GM12878 (cell line): Measurements from ENCODE around the gene PLEKHH1. TPM values are rescaled to one million over a fixed set of nuclear protein-coding genes. Genes with fewer than 3 reads are reported as not detected.

ENCODE experiments used
- ATAC-seq: fragments of 200-7000 bp; cut with Tn5 transposase; 3 replicates; pipeline ENCODE4 v1.9.1; 2020; ENCODE audit warnings: mild to moderate bottlenecking, moderate library complexity
- BruUV-seq: library from RNA; stranded (reverse); fragments of 400-500 nt; replicated peaks from 2 replicates; lab custom pipeline; 2021; lab: Mats Ljungman, UMichigan
- CTCF ChIA-PET: fragments of 300-600 bp; sonication (Branson Sonifier 250); formaldehyde crosslinking; extraction: SDS; loops from one replicate; lab custom pipeline; 2021; ENCODE audit warnings: inconsistent platforms; lab: Yijun Ruan, JAX
- POLR2A ChIA-PET: fragments of 350-600 bp; formaldehyde crosslinking; extraction: SDS; loops from one replicate; lab custom pipeline; 2021; ENCODE audit warnings: inconsistent platforms; lab: Charles Lee
- RAD21 ChIA-PET: fragments of 300-600 bp; sonication (Branson Sonifier 250); formaldehyde crosslinking; loops from one replicate; lab custom pipeline; 2023; ENCODE audit warnings: antibody characterized with exemption; ENCODE audit not compliant: unreplicated experiment; lab: Charles Lee
- SMC1A ChIA-PET: fragments of 300-600 bp; sonication (Branson Sonifier 250); formaldehyde crosslinking; loops from one replicate; lab custom pipeline; 2023; ENCODE audit not compliant: unreplicated experiment, uncharacterized antibody; lab: Charles Lee
- DNase-seq: peaks from one replicate; pipeline ENCODE4 v3.0.0-alpha.2; 2011; ENCODE audit warnings: low read depth, low spot score
- FAIRE-seq: peaks from 3 replicates; lab custom pipeline; 2011; peaks lifted over from hg19 to GRCh38; lab: Jason Lieb, UNC
- H2AFZ ChIP-seq: 2 replicates; pipeline ENCODE4 v1.6.0; 2011; ENCODE audit warnings: low read depth, low read length, control low read depth; ENCODE audit not compliant: control insufficient read depth
- H3K27ac ChIP-seq: 2 replicates; pipeline ENCODE4 v1.5.1; 2011; ENCODE audit warnings: control low read depth; ENCODE audit not compliant: control insufficient read depth, insufficient read depth
- H3K27me3 ChIP-seq, 2 experiments: replicated peaks in 1 of 2; 2 replicates each; pipeline versions ENCODE4 v1.6.0 to v1.6.1; 2011; ENCODE audit warnings: low read length in 1 of 2; ENCODE audit not compliant: control insufficient read depth in 2 of 2, insufficient read depth in 2 of 2
- H3K36me3 ChIP-seq, 2 experiments: 2 replicates each; pipeline ENCODE4 v1.5.1; 2011; ENCODE audit warnings: low read length in 1 of 2; ENCODE audit not compliant: control insufficient read depth in 2 of 2, insufficient read depth in 2 of 2
- H3K4me1 ChIP-seq: 2 replicates; pipeline ENCODE4 v1.6.1; 2011; ENCODE audit warnings: mild to moderate bottlenecking, low read length, moderate library complexity, mixed read lengths; ENCODE audit not compliant: control insufficient read depth, insufficient read depth
- H3K4me2 ChIP-seq: 2 replicates; pipeline ENCODE4 v1.6.0; 2011; ENCODE audit warnings: control low read depth; ENCODE audit not compliant: control insufficient read depth, insufficient read depth
- H3K4me3 ChIP-seq: fragments of 200-600 bp; sonication (generic); 2 replicates; pipeline ENCODE4 v1.5.1; 2016
- H3K79me2 ChIP-seq: 2 replicates; pipeline ENCODE4 v1.6.0; 2011; ENCODE audit warnings: low read length; ENCODE audit not compliant: control insufficient read depth, insufficient read depth
- H3K9ac ChIP-seq: 2 replicates; pipeline ENCODE4 v1.8.0; 2011; ENCODE audit warnings: low read length, control low read depth, mixed read lengths; ENCODE audit not compliant: control insufficient read depth, insufficient read depth
- H3K9me3 ChIP-seq: replicated peaks from 3 replicates; pipeline ENCODE4 v1.5.1; 2011; ENCODE audit warnings: mild to moderate bottlenecking, low read length; ENCODE audit not compliant: control insufficient read depth, insufficient read depth
- H4K20me1 ChIP-seq: 2 replicates; pipeline ENCODE4 v1.6.0; 2011; ENCODE audit not compliant: control insufficient read depth, insufficient read depth
- CHD2 ChIP-seq: IDR thresholded peaks from 2 replicates; pipeline ENCODE4 v1.6.1; 2011; ENCODE audit warnings: low read depth, low read length, improper control_type of control experiment, borderline replicate concordance
- PAX5 ChIP-seq: IDR thresholded peaks from 2 replicates; pipeline ENCODE4 v1.6.1; 2011; ENCODE audit warnings: low read depth, low read length, borderline replicate concordance
- RAD21 ChIP-seq: IDR thresholded peaks from 2 replicates; pipeline ENCODE4 v1.6.1; 2011; ENCODE audit warnings: mild to moderate bottlenecking, low read depth, low read length, moderate library complexity; ENCODE audit not compliant: insufficient read depth
- RUNX3 ChIP-seq: IDR thresholded peaks from 2 replicates; pipeline ENCODE4 v1.6.1; 2012; ENCODE audit warnings: low read length, inconsistent platforms
- ZSCAN29 ChIP-seq: fragments of 450-650 bp; IDR thresholded peaks from 2 replicates; pipeline ENCODE4 v1.6.1; 2017; ENCODE audit warnings: mild to moderate bottlenecking, moderate library complexity
- WGBS: methylation state at CpG from one replicate; pipeline ENCODE4 v1.1.6; 2016; ENCODE audit warnings: low lambda C conversion rate; ENCODE audit not compliant: insufficient replicate concordance, insufficient coverage; ENCODE audit errors: missing lambda C conversion rate; 5-methylcytosine and 5-hydroxymethylcytosine counted together
- in situ Hi-C: fragments of 300-500 bp; cut with MboI; formaldehyde crosslinking; loops from 9 replicates; pipeline ENCODE4 v1.14.3; 2018; ENCODE audit warnings: mixed read lengths
- intact Hi-C: fragments of 100-400 bp; cut with micrococcal nuclease; formaldehyde crosslinking; loops from one replicate; pipeline ENCODE4 v1.14.2; 2022; ENCODE audit not compliant: unreplicated experiment
- polyA plus RNA-seq, 11 experiments: library from polyadenylated mRNA; depleted of rRNA in 4 of 11; unstranded in 6 of 11; stranded (reverse) in 5 of 11; fragments of >200 nt; fragmentation: Nextera tagmentation in 4 of 11; fragmentation: Illumina TruSeq in 1 of 11; extraction: Ambion mirVana in 4 of 11; extraction: Trizol in 1 of 11; gene quantifications; 1 replicate in 1 of 11; 2 replicates in 10 of 11; pipeline versions ENCODE4 v1.2.1 to v1.2.3, GENCODE V29; 2011 to 2016; ENCODE audit warnings: inconsistent platforms in 2 of 11, missing spikeins in 2 of 11, low read depth in 1 of 11
- total RNA-seq, 4 experiments: library from RNA; depleted of rRNA in 3 of 4; stranded (reverse); fragments of >200 nt in 3 of 4; fragmentation: Illumina TruSeq in 1 of 4; extraction: Trizol in 1 of 4; gene quantifications; 2 replicates each; pipeline versions ENCODE4 v1.2.1 to v1.2.3, GENCODE V29; 2013 to 2021

Gene PLEKHH1
- total and polyA plus RNA-seq, 10 of the 15 experiments (the other 5 are each of a cell fraction or from before 2014, with no cell fraction given): 0.11 to 0.95 (median 0.41) TPM

- H3K27ac ChIP-seq: no peak overlapping the region
- POLR2A ChIA-PET: no interaction called here
- no peak for FAIRE-seq
Measured at GRCh38 chr14:67512463-67513310, 20.4 kb upstream of the PLEKHH1 start.

GRCh38 chr14:67513631-67514108, 19.4 kb upstream of the PLEKHH1 start:
- 75% methylated on average over 1 of the region's 1 CpG for WGBS
- H4K20me1 ChIP-seq: no peaks in the 10 kb centered on the region
- no TSS peak for BruUV-seq
- ChIA-PET RAD21 (interaction anchor here (0.8 to 1.9 kb wide), 4 partner anchors 13 to 191 kb away, joined by 3 to 4 read pairs (median 4); partner anchors contain the start of gene TMEM229B), SMC1A (interaction anchor here (0.9 to 2.7 kb wide), 8 partner anchors 9 to 153 kb away, joined by 3 to 14 read pairs (median 4); no protein-coding TSS in a partner anchor), CTCF (interaction anchor here (0.8 to 7.5 kb wide), 9 partner anchors 10 to 191 kb away, joined by 3 to 43 read pairs (median 3); partner anchors contain the start of gene PIGH), POLR2A (no interaction called here)
- H3K4me3 ChIP-seq: no peak overlapping the region
- in situ Hi-C loops: no loop called here
- no peak overlapping the region for H3K27ac ChIP-seq
- no peaks in the 10 kb centered on the region for H3K9me3 ChIP-seq
- H3K4me1 ChIP-seq: peaks cover 23% of the 10 kb centered on the region
- H2AFZ ChIP-seq: no peak overlapping the region
- intact Hi-C loops: loop anchor here (2.0 kb wide), 1 partner anchor 25 kb away; the partner anchor contains the start of gene TMEM229B
- ATAC-seq: peak; percentile 44
- TF ChIP-seq PAX5 (no peak), RAD21 (no peak), CHD2 (no peak)
- no peaks in the 10 kb centered on the region for H3K79me2 ChIP-seq
- no peak for DNase-seq
- no peak overlapping the region; the same call in 1 of the 2 replicates for H3K4me2 ChIP-seq
- H3K27me3 ChIP-seq: no peaks in the 10 kb centered on the region; a peak in 1 of 4 replicates
- no peak for FAIRE-seq
- H3K36me3 ChIP-seq: no peaks in the 10 kb centered on the region
- H3K9ac ChIP-seq: no peak overlapping the region

More at GRCh38 chr14:67512463-67513310, 20.4 kb upstream of the PLEKHH1 start:
- RAD21 ChIA-PET: interaction anchor here (1.3 to 1.9 kb wide), 4 partner anchors 14 to 192 kb away, joined by 3 to 7 read pairs (median 4); partner anchors contain the start of gene TMEM229B
- Histone ChIP-seq H3K36me3 (no peaks in the 10 kb centered on the region), H3K4me1 (peaks cover 23% of the 10 kb centered on the region), H2AFZ (no peak overlapping the region), H3K4me3 (no peak overlapping the region), H3K4me2 (no peak overlapping the region), H3K9me3 (no peaks in the 10 kb centered on the region), H3K9ac (no peak overlapping the region), H4K20me1 (no peaks in the 10 kb centered on the region), H3K79me2 (no peaks in the 10 kb centered on the region), H3K27me3 (no peaks in the 10 kb centered on the region; a peak in 1 of 4 replicates)
- CTCF ChIA-PET: interaction anchor here (0.7 to 7.5 kb wide), 10 partner anchors 13 to 93 kb away, joined by 3 to 43 read pairs (median 3); partner anchors contain the start of gene PIGH
- no TSS peak for BruUV-seq
- TF ChIP-seq RUNX3 (peak; percentile 29), ZSCAN29 (no peak)
- no peak for ATAC-seq
- DNase-seq: no peak
- in situ Hi-C loops (no loop called here), intact Hi-C loops (no loop called here)
- WGBS: 41% methylated on average over 8 of the region's 8 CpGs
- SMC1A ChIA-PET: interaction anchor here (0.7 to 2.7 kb wide), 14 partner anchors 10 to 154 kb away, joined by 3 to 14 read pairs (median 3); no protein-coding TSS in a partner anchor
